Activated CD8-positive, alpha-beta memory T cell treated with anti-CD3 and anti-CD28 coated beads for 36 hours (primary cell): ENCODE measurements around the gene SERPIND1. TPM values are rescaled to one million over a fixed set of nuclear protein-coding genes. Genes with fewer than 3 reads are reported as not detected.

ENCODE experiments used
- CTCF ChIA-PET: fragments of 350-600 bp; sonication (Branson Sonifier 250); formaldehyde crosslinking; loops from one replicate; lab custom pipeline; 2021; ENCODE audit warnings: antibody characterized with exemption; lab: Charles Lee
- POLR2A ChIA-PET: fragments of 350-600 bp; sonication (Branson Sonifier 250); formaldehyde crosslinking; loops from one replicate; lab custom pipeline; 2021; ENCODE audit warnings: antibody characterized with exemption; lab: Charles Lee
- total RNA-seq, 2 experiments: library from RNA; stranded (reverse); gene quantifications; one replicate each; pipeline ENCODE4 v1.2.3, GENCODE V29; 2021

The SERPIND1 gene
- total RNA-seq, 2 experiments from 2014 or later = not detected

DNA sequence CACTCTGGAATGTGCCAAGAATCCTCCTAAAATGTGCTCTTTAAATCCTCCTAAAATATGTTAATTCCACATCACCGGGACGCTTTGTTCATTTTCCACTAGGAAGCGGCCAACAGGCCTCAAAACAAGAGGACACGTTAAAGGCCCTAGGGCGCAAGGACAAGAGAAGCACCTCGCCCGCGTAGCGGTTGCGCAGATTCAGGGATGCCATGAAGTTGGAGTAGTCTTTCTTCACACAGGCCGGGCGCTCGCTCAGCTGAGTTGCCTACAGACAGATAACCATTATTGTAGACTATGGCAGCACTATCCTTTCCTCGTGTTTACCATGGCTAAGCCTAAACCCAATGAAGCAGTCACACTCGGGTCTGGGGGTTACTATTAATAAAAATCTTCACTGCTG is 29.5 kb upstream of the SERPIND1 start:
- POLR2A ChIA-PET = no interaction called here
- CTCF ChIA-PET = no interaction called here

DNA sequence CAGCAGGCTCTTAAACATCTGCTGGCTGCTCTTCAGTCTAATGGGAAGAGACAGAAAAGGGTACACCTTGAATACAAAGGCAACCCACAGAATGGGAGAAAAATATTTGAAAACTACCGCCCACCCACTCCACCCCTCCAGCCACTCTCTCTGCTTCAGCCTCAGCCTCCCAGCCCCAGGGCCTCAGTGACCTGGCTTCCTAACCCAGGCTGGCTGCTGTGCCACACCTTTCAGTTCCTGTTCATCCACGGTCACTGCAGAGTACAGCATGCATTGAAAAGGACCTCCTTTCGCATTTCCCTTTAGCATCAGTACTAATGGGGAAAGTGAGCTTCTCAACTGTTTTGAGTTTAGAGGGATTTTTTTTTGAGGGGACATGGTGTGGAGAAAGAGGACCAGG is 28.8 kb upstream of the SERPIND1 start:
- POLR2A ChIA-PET = no interaction called here
- CTCF ChIA-PET = no interaction called here

DNA sequence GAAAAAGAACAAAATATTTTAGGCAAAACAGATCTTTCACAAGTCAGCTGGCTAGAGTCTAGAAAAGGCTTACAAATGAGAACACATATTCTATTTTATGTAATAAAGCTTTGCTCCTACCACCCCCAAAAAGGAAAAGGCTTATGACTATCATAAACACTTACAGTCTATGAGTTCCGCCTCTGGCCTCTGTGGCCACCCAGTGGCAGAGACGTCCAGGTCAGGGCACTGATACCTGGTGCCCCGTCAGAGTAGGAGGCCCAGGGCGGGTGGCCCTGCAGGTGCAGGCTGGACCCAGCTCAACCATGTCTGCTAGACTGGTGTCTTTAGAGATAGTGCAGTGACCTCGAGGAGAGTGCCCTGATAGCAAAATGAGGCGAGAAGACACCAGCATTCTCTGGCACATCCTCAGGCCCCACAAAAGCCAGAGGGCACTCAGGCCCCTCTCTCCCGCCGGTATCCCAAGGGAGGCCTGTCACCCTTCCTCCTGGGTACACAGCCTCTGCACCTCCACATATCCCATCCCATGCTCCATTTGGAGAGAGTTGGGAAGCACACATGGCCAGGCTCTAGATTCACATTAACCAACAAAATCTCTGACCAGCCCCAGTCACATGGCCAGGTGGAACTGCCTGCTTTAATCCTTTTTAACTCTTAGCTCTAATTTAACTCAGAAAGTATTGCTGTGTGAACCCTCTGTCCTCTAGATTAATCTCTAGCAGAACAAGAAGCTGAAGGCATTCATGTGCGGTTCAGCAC is 27.3 kb upstream of the SERPIND1 start:
- ChIA-PET POLR2A (no interaction called here), CTCF (interaction anchor here (0.9 kb wide), 1 partner anchor 37 kb away, joined by 3 read pairs; no protein-coding TSS in a partner anchor)

DNA sequence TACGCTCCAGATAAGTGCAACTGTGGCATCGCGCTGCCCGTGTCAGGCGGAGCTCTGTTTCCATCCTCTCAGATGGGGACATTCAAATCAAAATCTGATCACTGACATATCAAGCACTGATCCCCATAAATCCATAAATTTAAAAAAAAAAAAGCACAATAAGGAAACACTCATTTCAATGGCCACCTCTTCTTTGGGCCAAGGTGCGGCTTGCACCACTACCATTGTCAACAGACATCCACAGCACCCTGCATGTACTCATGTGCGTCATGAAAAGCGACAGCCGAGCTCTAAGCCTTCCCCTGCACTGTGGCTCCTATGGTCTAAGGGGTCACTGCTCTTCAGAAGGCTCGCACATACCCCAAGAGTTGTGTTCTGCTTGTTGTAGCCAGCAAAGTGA is 26.7 kb upstream of the SERPIND1 start:
- POLR2A ChIA-PET = no interaction called here
- CTCF ChIA-PET = no interaction called here

DNA sequence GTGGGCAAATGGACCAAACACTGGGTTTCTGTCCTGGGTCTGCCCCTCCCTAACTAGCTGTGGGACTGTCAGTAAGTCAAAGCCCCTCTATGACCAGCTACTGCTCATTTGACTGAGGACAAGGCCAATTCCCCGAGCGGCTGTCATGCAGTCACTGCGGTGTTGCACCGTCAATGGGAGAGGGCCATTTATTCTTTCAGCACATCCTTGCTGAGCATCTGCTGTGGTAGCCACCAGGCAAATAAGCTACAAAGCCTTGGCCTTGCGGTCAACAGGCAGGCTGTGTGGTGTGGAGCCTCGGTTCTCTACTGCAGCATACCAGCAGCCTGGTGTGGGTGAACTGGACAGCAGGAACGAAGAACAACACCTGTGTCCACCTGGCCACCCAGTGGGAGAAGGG is 25.8 kb upstream of the SERPIND1 start:
- ChIA-PET POLR2A (no interaction called here), CTCF (no interaction called here)

DNA sequence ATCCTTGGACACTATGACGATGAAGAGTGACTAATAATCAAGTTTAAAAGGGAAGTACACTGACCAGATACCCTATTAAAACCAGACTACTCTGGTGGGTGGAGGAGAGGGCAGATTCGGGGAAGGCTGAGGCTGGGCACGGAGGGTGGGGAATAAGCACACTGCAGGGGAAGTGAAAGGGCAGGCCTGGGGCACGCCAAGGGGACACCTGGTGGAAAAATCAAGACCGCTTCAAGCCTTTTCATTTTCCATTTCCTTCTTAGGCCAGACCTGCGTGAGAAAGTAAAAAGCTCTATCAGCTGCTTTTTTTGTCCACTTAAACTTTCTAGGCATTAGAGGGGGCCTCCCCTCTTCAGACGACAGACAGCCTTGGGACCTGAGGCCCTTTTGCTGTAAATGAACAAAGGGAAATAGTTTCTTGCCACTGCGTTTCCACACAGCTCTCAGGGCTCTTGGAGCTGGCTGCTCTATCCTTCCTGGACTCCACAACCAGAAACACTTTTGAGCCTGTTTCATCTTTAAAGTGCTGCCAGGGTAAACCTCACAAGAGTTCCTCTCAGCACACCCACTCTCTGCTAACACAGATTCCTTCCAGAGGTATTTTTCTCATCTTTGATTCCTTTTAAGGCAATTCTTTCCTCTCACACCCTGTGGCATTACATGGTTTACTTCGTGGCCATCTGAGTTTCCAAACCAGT is 25.0 kb upstream of the SERPIND1 start:
- POLR2A ChIA-PET = no interaction called here
- CTCF ChIA-PET = no interaction called here

DNA sequence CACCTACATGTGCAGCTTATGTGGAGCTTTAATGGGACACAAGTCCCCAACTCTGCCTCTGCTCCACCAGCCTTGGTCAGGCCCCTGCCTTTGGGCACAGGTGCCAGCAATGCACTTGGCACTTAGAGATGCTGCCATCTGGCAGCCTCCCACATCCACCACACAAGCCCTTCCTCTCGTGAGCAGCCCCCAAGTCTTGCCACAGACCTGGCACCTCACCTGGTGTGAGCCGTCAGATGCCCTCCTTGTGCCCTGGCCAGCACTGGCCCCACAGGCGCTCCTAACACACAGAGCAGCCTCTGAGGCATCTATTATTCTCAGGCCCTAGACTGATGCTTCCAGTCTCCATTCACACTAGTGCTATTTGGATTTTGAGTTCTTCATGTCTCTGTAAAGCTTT is 24.5 kb upstream of the SERPIND1 start:
- ChIA-PET POLR2A (no interaction called here), CTCF (no interaction called here)

DNA sequence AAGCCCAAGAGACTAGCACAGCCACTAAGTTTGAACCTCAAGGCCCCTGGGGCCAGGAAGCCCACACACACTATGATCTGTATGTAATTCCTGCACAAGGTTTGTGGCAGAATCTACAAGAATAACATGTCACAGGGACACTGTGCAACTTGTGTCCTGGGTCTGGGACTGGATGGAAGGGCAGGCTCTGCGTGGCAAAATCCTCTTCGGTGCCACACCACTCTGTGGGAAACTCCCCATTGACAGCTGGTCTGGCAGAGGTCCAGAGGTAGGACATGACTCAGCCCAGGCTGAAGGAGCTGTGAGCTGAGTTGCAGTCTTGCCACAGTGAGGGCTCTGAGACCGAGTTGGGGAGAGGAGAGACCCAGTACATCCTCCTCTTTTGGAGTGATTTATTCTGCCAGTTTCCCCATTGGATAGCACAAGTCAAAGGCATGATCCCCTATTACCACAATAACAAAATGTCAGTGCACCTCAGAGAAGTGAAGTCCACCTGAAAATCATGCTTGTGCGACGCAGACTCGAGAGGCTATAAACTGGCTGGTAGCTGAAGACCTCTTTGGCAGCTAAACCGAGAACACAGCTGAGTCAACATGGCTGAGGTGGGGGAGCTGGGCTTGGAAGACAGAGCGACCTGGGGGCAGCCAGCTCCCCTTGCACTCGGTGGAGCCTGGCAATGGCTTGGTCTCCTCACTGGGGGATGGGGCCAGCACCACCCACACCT is 23.3 kb upstream of the SERPIND1 start:
- CTCF ChIA-PET = interaction anchor here (0.8 kb wide), 1 partner anchor 50 kb away, joined by 5 read pairs; no protein-coding TSS in a partner anchor
- POLR2A ChIA-PET = no interaction called here

DNA sequence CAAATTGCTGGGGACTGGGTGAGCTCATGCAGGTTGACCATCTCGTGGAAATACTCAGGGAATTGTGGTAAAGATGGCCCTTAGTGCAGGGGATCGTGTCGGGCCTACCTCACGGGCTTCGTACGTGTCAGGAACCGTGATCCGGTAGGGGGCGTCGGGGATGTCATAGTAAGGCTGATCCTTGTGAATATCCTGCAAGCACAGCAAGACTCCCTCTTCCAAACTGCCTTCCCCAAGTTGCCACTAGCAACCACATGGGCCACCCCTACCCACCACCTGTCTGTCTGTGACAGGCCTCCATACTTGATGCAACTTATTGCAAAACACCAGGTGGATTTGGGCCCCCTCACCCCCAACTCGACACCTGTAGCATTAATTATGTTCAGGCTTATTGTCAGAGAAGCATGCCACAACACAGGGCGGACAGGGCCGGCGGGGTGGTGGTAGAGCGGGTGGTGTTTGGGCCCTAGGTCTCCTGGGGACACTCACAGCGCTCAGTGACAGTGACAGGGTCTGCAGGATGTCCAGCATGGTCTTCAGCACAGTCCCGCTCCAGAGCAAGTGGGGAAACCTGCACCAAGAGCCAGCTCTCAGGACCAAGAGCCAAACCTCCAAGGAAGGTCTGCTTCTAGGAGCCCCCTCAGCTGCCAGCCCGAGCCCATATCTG is 22.6 kb upstream of the SERPIND1 start:
- POLR2A ChIA-PET = no interaction called here
- CTCF ChIA-PET = interaction anchor here (0.8 kb wide), 1 partner anchor 49 kb away, joined by 5 read pairs; no protein-coding TSS in a partner anchor

DNA sequence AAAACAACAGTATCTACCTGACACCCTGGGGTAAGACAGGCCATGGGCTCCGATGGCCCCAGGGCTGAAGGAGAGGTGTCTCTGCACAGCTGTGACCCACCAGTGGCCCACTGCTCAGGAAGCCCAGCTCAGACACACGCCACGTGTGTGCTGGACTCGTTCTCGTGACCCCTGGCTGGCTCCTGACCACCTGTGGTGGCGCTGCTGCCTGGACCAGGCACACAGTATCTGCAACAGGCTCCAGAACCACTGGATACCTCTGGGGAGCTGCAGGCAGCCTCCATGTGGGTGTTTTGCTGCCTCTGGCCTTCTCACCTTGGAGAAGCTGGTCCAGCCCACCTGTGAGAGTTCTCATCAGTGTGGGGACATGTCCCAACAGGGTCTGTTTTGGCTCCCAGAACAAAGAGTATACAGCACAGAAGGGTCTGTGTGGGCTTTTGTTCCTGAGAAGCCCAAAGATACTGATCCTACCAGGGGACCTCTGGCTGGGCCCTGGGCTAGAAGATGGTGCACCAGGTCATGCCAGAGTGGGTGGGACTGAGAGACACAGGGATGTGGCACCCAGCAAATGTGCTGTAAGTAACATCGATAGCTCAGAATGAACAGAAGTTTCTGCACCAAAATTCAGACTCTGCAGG is 21.7 kb upstream of the SERPIND1 start:
- POLR2A ChIA-PET = interaction anchor here (0.6 kb wide), 1 partner anchor 18 kb away, joined by 3 read pairs; no protein-coding TSS in a partner anchor
- CTCF ChIA-PET = interaction anchor here (0.7 kb wide), 1 partner anchor 10 kb away, joined by 3 read pairs; no protein-coding TSS in a partner anchor

DNA sequence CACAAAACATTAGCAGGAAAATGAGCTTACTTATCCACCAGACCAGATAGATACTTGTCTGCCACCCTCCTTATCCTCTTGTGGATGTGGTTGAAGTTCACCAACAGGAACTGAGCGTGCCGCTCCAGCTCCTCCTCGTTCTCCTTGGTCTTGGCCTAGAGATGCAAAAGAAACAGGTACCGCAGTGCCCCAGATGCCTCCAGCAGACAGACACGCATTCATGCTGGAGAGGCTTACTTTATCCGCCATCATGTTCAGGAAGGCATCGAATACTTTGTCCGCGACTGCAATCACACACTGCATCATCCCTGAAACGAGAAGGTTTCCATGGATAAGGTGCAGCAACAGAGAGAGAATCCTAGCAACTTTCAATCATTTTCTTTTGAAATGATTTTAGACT is 21.0 kb upstream of the SERPIND1 start:
- ChIA-PET CTCF (interaction anchor here (0.7 kb wide), 1 partner anchor 10 kb away, joined by 3 read pairs; no protein-coding TSS in a partner anchor), POLR2A (interaction anchor here (0.6 kb wide), 1 partner anchor 18 kb away, joined by 3 read pairs; no protein-coding TSS in a partner anchor)

DNA sequence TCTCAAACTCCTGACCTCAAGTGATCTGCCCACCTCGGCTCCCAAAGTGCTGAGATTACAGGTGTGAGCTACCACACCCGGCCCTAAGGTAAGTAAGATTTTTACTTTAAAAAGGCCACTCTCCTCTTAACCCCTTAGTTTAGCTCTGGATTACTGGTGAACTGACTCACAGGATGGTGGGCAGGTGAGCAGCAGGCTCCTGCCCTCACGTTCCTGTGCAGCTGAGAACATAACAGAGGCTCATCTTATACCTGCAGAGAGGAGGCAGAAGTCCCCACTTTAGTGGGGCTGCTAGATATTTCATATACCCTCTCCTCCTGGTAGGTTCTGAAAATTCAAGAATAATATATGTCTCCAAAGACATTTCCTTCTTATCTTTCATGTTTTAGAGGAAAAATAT is 17.1 kb upstream of the SERPIND1 start:
- ChIA-PET CTCF (no interaction called here), POLR2A (no interaction called here)

DNA sequence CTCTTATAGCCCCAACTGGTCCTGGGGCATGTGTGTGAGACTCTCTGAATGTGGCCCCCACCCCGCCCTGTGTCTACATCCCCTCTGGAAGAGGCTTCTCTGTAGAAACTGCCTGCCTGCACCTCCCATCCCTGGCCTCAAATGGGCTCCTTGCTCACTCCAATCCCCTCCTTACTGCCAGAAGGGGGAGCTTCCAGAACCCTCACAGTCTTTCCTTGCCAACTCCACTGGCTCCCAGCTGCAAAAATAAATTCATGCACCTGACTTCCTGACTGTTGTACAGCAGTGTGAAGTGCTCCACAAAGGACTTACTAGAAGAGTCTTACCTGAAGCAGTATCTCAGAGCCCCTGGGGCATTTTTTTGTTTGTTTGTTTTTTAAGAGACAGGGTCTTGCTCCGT is 15.2 kb upstream of the SERPIND1 start:
- ChIA-PET POLR2A (no interaction called here), CTCF (interaction anchor here (0.6 to 1.2 kb wide), 2 partner anchors 17 to 615 kb away, joined by 3 to 4 read pairs; no protein-coding TSS in a partner anchor)

DNA sequence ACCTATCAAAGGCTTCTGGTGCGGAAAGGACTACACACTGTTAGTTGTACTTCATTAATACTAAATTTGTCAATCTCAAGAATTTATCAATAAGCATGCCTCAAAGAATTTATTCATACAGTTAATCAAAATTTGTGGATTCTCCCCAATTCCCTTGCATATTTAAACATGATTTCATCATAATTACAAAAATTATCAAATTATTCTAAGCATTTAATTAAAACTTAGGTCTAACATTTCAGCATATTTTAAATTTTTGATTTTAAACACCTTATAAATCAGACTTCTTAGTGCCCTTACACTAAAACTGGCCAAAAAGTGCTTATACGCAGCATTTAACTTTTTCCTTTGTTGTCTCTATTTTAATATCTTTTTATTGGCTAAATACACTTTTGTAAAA is 13.8 kb upstream of the SERPIND1 start:
- ChIA-PET POLR2A (no interaction called here), CTCF (no interaction called here)

DNA sequence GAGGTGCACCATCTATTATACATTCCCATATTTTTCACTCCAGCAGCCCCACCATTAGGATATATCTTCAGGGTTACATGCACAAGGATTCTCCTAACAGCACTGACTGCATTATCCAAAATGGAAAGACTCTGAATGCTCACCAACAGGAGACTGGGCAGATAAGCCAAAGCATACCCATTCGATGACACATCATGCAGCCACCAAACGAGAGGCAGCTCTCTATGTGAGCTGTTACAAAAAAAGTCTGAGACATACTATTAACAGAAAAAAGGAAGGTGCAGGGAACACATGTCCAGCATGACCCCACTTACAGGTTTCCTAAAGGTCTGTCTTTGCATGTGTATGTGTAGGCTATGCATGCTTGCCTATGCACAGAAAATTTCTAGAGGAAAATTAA is 12.4 kb upstream of the SERPIND1 start:
- CTCF ChIA-PET = no interaction called here
- POLR2A ChIA-PET = no interaction called here

DNA sequence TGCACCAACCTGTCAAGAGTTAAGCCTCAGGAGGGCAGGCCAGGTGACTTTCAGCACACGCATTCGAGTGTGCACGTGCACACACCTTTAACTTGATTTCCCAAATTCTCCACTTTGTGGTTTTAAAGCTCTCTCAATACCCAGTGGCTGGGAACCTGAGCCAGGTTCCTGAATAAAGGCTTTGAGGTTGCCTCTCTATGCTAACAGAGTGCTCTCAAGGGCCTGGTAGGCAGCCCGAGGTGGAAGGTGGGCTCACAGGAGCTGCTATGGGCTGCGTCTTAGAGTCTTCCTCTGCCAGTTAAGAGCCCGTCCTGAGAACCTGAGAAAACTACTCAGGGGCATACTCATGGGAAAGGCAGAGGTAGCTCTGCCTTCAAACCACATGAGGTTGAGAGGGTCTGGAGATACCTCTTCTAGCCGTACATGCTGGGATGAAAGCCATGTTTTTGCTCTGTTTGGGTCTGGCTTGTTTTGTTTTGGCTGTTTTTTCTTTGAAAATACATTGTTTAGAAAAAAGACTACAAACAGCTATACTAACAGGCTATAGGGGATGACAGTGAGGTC is 11.6 kb upstream of the SERPIND1 start:
- ChIA-PET CTCF (no interaction called here), POLR2A (no interaction called here)

DNA sequence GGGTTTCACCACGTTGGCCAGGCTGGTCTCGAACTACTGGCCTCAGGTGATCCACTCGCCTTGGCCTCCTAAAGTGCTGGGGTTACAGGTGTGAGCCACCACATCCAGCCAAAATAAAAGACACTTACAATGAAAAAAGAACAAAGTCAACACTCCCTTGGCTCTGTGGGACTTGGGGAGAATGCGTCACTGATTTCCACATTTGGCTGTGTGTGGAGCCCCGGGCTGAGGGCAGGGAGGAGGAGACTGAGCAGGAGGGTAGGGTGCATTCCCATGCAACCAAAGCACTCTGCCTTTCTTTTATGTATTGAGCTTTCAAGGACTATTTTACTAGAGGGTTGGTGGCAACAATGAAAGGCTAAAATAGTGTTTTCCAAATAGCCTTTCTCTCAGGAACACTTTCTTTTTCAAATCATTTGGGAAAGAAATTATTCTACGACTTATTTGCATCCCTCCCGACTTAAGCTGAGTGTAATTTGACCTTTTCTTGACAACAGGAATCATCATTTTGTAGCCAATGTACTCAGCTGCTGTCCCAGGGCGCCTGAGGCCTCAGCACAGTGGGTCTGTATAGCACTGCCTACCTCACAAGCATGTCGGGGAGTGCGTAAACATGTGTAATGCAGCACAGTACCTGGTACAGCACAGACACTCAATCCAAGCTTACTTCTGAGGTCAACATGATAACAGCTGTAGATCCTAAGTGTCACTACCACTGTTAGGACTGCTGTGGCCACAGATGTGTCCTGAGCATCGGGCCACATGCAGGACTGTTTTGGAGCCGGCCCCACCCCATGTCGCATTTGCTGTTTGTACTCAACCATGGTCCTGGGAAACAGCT is 10.1 kb upstream of the SERPIND1 start:
- ChIA-PET CTCF (interaction anchor here (0.5 to 1.5 kb wide), 2 partner anchors 20 to 1133 kb away, joined by 3 to 6 read pairs; no protein-coding TSS in a partner anchor), POLR2A (no interaction called here)

DNA sequence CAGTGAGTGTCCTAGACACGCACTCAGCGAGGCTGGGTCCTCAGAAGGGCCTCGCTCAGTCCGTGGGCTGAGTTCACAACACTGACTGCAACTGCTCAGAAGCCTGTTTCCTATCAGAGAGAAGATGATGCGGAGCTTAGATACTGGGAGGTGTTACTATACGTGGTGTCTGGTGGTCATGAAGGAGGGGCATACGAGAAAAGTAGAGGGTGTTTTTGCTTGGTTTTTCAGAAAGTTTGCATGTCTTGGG is 9.5 kb upstream of the SERPIND1 start:
- ChIA-PET CTCF (interaction anchor here (0.5 to 1.5 kb wide), 2 partner anchors 20 to 1133 kb away, joined by 3 to 6 read pairs; no protein-coding TSS in a partner anchor), POLR2A (no interaction called here)
